GM12892 (cell line): ENCODE results near the gene GALNT2.

Experiments used
- POLR2A ChIP-seq: IDR thresholded peaks from 2 replicates; pipeline ENCODE4 v1.6.1; 2011; ENCODE audit warnings: low read depth, low read length, control low read depth
- POLR2AphosphoS5 ChIP-seq: IDR thresholded peaks from 2 replicates; pipeline ENCODE4 v1.6.1; 2011; ENCODE audit warnings: low read depth, low read length, control low read depth

- TF ChIP-seq POLR2AphosphoS5 (no peak), POLR2A (no peak)
These were observed 103.1 kb downstream of the GALNT2 start for GRCh38 chr1:230170153-230170547.
